Fibroblast of the aortic adventitia (primary cell): Measurements from ENCODE around the gene TMEM9. TPM values are rescaled to one million over a fixed set of nuclear protein-coding genes. Genes with fewer than 3 reads are reported as not detected.

Source experiments
- DNase-seq: peaks from one replicate; pipeline ENCODE4 v3.0.0-alpha.2; 2010; ENCODE audit warnings: low read depth
- H3K4me3 ChIP-seq: 2 replicates; pipeline ENCODE4 v1.5.1; 2011; ENCODE audit warnings: low read depth, mild to moderate bottlenecking, control low read depth, low read length, moderate library complexity
- CTCF ChIP-seq: IDR thresholded peaks from 2 replicates; pipeline ENCODE4 v1.5.1; 2011; ENCODE audit warnings: mild to moderate bottlenecking, low read length, control low read depth, inconsistent platforms; ENCODE audit not compliant: insufficient read depth
- total RNA-seq: library from RNA; depleted of rRNA; stranded (reverse); fragments of >200 nt; gene quantifications from 2 replicates; pipeline ENCODE4 v1.2.3, GENCODE V29; 2012; ENCODE audit warnings: low replicate concordance

Gene TMEM9
- total RNA-seq, 1 donor: 35.1 TPM

- TF ChIP-seq CTCF: no peak
- DNase-seq: no peak
- H3K4me3 ChIP-seq: no peak overlapping the region
These were observed 59.4 kb downstream of the TMEM9 start for GRCh38 chr1:201094832-201095231.

- no peak overlapping the region for H3K4me3 ChIP-seq
- DNase-seq: no peak
- TF ChIP-seq CTCF: no peak
These were observed 60.3 kb downstream of the TMEM9 start for GRCh38 chr1:201093962-201094361.

- TF ChIP-seq CTCF: no peak
- H3K4me3 ChIP-seq: no peak overlapping the region
- no peak for DNase-seq
These were observed 60.7 kb downstream of the TMEM9 start for GRCh38 chr1:201093561-201093960.

- DNase-seq: no peak
- no peak overlapping the region for H3K4me3 ChIP-seq
- TF ChIP-seq CTCF: no peak
These were observed 61.5 kb downstream of the TMEM9 start for GRCh38 chr1:201092738-201093137.

- no peak overlapping the region for H3K4me3 ChIP-seq
- no peak for DNase-seq
- TF ChIP-seq CTCF: no peak
These were observed 63.0 kb downstream of the TMEM9 start for GRCh38 chr1:201091256-201091655.

- DNase-seq: no peak
- no peak for TF ChIP-seq CTCF
- H3K4me3 ChIP-seq: no peak overlapping the region
These were observed 63.7 kb downstream of the TMEM9 start for GRCh38 chr1:201090541-201090940.

GRCh38 chr1:201089596-201089995 is 64.7 kb downstream of the TMEM9 start:
- DNase-seq: no peak
- no peak overlapping the region for H3K4me3 ChIP-seq
- TF ChIP-seq CTCF: no peak
